MM.1S (cell line): Measurements from ENCODE around the gene RRP7A.
"Not testable (repeated sequence)": the region's sequence is repeated elsewhere in the genome, so short reads cannot be mapped to it uniquely, and the experiment has no call there.

ENCODE experiments used
- DNase-seq: peaks from one replicate; pipeline ENCODE4 v3.0.0-alpha.2; 2015
- H2AFZ ChIP-seq: fragments of 300-600 bp; sonication (generic); 2 replicates; pipeline ENCODE4 v1.6.0; 2016; ENCODE audit warnings: antibody characterized with exemption, low read length
- H3F3A ChIP-seq: fragments of 300-600 bp; sonication (generic); 2 replicates; pipeline ENCODE4 v1.6.1; 2016; ENCODE audit warnings: mild to moderate bottlenecking, antibody characterized with exemption, low read length, moderate library complexity, mixed read lengths; ENCODE audit not compliant: insufficient read depth
- H3K27ac ChIP-seq: fragments of 300-600 bp; sonication (generic); 2 replicates; pipeline ENCODE4 v1.5.1; 2016; ENCODE audit warnings: mild to moderate bottlenecking, low read length
- H3K27me3 ChIP-seq: fragments of 300-600 bp; sonication (generic); replicated peaks from 2 replicates; pipeline ENCODE4 v1.6.0; 2016; ENCODE audit warnings: low read length; ENCODE audit not compliant: insufficient read depth
- H3K36me3 ChIP-seq: fragments of 300-600 bp; sonication (generic); replicated peaks from 2 replicates; pipeline ENCODE4 v1.6.1; 2016; ENCODE audit warnings: mild to moderate bottlenecking, low read length, mixed read lengths; ENCODE audit not compliant: insufficient read depth
- H3K4me1 ChIP-seq: fragments of 300-600 bp; sonication (generic); 2 replicates; pipeline ENCODE4 v1.6.1; 2016; ENCODE audit warnings: low read length, mixed read lengths
- H3K4me2 ChIP-seq: fragments of 300-600 bp; sonication (generic); 2 replicates; pipeline ENCODE4 v1.6.0; 2016; ENCODE audit warnings: low read depth, low read length
- H3K4me3 ChIP-seq: fragments of 300-600 bp; sonication (generic); 2 replicates; pipeline ENCODE4 v1.5.1; 2016; ENCODE audit warnings: low read length, mixed read lengths
- H3K79me2 ChIP-seq: fragments of 300-600 bp; sonication (generic); 2 replicates; pipeline ENCODE4 v1.6.1; 2016; ENCODE audit warnings: mixed run types, low read length, mixed read lengths
- H3K9ac ChIP-seq: fragments of 300-600 bp; sonication (generic); 2 replicates; pipeline ENCODE4 v1.6.1; 2016; ENCODE audit warnings: low read length, mixed read lengths
- H3K9me2 ChIP-seq: fragments of 300-600 bp; sonication (generic); replicated peaks from 2 replicates; pipeline ENCODE4 v1.6.1; 2016; ENCODE audit warnings: mild to moderate bottlenecking, low read length, mixed read lengths; ENCODE audit not compliant: insufficient read depth
- H3K9me3 ChIP-seq: fragments of 300-600 bp; sonication (generic); replicated peaks from 2 replicates; pipeline ENCODE4 v1.6.1; 2016; ENCODE audit warnings: mild to moderate bottlenecking, low read length, mixed read lengths; ENCODE audit not compliant: insufficient read depth
- H4K20me1 ChIP-seq: fragments of 300-600 bp; sonication (generic); 2 replicates; pipeline ENCODE4 v1.6.1; 2016; ENCODE audit warnings: mild to moderate bottlenecking, low read length, moderate library complexity, mixed read lengths; ENCODE audit not compliant: insufficient read depth
- EZH2 ChIP-seq: fragments of 300-600 bp; sonication (generic); optimal IDR thresholded peaks from 2 replicates; pipeline ENCODE3; 2017; ENCODE audit warnings: low read depth, mild to moderate bottlenecking, antibody characterized with exemption, low read length, mixed read lengths
- EZH2phosphoT487 ChIP-seq: fragments of 300-600 bp; sonication (generic); IDR thresholded peaks from 2 replicates; pipeline ENCODE4 v1.6.1; 2018; ENCODE audit warnings: antibody characterized with exemption, low read length
- TF ChIP-seq, protein P1 (sequence below): fragments of 300-600 bp; sonication (generic); IDR thresholded peaks from 2 replicates; pipeline ENCODE4 v1.5.1; 2016; ENCODE audit warnings: antibody characterized with exemption, low read length, mixed read lengths

RRP7A gene

DNA sequence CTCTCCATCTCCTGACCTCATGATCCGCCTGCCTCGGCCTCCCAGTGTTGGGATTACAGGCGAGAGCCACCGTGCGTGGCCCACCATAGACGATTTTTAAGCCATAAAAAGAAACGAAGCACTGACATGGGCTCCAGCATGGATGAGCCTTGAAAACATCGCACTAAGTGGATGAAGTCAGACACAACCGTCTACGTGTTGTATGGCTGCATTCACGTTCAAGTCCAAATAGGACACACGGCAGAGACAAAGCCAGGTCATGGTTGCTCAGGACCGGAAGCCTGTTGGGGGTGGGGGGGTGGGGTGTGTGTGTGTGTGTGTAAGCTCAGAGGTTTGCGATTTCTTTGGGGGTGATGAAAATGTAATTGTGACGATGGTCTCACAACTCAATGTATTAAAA, 10.0 kb downstream of the RRP7A start:
- Histone ChIP-seq H3K4me2 (no peak overlapping the region), H3K79me2 (no peaks in the 10 kb centered on the region), H3K9me3 (no peaks in the 10 kb centered on the region)

DNA sequence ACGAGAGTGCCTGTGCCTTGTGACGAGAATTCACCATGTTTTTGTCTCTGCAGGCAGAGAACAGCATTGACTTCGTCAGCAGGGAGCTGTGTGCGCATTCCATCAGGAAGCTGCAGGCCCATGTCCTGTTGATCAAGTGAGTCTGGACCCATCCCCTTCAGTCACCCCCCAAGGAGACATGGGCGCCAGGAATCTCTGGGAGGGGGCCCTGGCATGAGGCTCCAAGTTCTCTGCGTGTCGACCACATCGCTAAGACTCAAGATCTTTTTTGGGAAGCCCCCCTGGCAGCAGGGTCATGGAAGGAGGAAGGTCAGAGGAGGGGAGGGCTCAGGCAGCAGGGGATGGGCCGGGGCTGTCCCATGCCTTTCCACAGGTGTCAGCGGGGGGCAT, 10.6 kb downstream of the RRP7A start:
- DNase-seq, H3F3A ChIP-seq, H3K4me3 ChIP-seq, H3K4me1 ChIP-seq, H2AFZ ChIP-seq, H3K79me2 ChIP-seq, H3K9me2 ChIP-seq, H3K27ac ChIP-seq, H3K9ac ChIP-seq, H3K4me2 ChIP-seq, H3K9me3 ChIP-seq, H3K36me3 ChIP-seq, H4K20me1 ChIP-seq: not testable (repeated sequence)
- H3K27me3 ChIP-seq = peaks cover 14% of the 10 kb centered on the region

More for the DNA sequence above, 10.0 kb downstream of the RRP7A start:
- Histone ChIP-seq H3K27me3 (peaks cover 14% of the 10 kb centered on the region), H3K27ac (no peak overlapping the region), H3K4me1 (no peaks in the 10 kb centered on the region), H3K36me3 (no peaks in the 10 kb centered on the region), H2AFZ (no peak overlapping the region), H3K4me3 (no peak overlapping the region), H3K9ac (no peak overlapping the region), H3K9me2 (no peaks in the 10 kb centered on the region), H3F3A (no peaks in the 10 kb centered on the region; the same call in 1 of the 2 replicates), H4K20me1 (no peaks in the 10 kb centered on the region)
- TF ChIP-seq EZH2 (no peak), EZH2phosphoT487 (no peak)
- TF ChIP-seq, protein P1, sequence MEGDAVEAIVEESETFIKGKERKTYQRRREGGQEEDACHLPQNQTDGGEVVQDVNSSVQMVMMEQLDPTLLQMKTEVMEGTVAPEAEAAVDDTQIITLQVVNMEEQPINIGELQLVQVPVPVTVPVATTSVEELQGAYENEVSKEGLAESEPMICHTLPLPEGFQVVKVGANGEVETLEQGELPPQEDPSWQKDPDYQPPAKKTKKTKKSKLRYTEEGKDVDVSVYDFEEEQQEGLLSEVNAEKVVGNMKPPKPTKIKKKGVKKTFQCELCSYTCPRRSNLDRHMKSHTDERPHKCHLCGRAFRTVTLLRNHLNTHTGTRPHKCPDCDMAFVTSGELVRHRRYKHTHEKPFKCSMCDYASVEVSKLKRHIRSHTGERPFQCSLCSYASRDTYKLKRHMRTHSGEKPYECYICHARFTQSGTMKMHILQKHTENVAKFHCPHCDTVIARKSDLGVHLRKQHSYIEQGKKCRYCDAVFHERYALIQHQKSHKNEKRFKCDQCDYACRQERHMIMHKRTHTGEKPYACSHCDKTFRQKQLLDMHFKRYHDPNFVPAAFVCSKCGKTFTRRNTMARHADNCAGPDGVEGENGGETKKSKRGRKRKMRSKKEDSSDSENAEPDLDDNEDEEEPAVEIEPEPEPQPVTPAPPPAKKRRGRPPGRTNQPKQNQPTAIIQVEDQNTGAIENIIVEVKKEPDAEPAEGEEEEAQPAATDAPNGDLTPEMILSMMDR = no peak
- DNase-seq = no peak

DNA sequence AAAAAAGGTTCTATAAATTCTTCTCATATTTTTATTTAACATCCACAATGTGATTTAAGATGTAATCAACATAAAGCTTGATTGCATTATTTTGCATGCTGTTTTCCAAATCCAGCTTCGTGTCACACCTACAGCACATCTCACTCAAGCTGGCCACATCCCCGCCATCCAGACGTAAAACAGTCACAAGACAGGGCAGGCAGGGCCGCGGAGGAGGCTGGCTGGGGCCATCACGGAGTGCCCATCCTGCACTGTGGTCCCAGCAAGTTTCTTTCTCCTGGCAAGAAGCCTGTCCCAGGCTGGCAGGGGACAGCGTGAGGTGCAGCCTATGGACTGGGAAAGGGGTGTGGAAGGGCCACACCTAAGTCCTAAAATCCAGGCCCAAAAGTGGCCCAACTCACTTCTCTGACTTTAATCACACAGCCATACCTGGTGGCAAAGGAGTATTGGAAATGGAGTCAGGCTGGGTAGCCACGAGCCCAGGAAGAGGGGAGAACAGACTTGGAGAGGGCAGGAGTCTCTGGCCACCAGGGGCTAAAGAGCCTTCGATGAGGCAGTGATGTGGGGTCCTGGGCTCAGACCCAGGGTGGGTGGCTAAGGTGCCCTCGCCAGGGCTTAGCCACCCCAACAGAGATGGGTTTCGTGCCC, 11.1 kb downstream of the RRP7A start:
- not testable (repeated sequence) for H2AFZ ChIP-seq, H3K27ac ChIP-seq, H3K79me2 ChIP-seq, H3F3A ChIP-seq, H3K4me1 ChIP-seq, H3K9ac ChIP-seq, H3K4me3 ChIP-seq, H3K9me3 ChIP-seq, H3K36me3 ChIP-seq, DNase-seq, H3K4me2 ChIP-seq, H4K20me1 ChIP-seq, H3K9me2 ChIP-seq
- H3K27me3 ChIP-seq = peaks cover 14% of the 10 kb centered on the region

DNA sequence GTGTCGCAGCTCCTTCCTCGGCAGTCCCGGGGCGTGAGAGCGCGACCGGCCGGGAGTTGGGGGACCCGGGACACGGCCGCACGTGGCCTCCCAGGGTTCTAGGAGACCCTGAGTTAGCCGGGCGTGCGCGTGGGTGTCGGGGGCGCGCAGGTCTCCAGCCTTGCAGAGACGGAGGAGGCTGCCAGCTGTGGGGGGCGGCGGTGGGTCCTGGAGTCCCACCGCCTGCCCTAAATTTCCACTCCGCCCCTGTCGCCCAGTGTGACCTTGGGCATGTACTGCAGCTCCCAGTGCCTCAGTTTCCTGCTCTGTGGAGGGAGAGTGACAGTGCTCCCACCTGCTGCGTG, 18.8 kb downstream of the RRP7A start:
- H2AFZ ChIP-seq = no peak overlapping the region
- no peaks in the 10 kb centered on the region for H3K9me2 ChIP-seq
- H3K27me3 ChIP-seq = no peaks in the 10 kb centered on the region; the same call in 1 of the 2 replicates
- no peak overlapping the region for H3K27ac ChIP-seq
- H3K79me2 ChIP-seq = no peaks in the 10 kb centered on the region
- TF ChIP-seq, protein P1 = no peak
- no peak overlapping the region for H3K4me3 ChIP-seq
- H3K9ac ChIP-seq = no peak overlapping the region
- H3K36me3 ChIP-seq = no peaks in the 10 kb centered on the region
- H3F3A ChIP-seq = no peaks in the 10 kb centered on the region
- H3K9me3 ChIP-seq = no peaks in the 10 kb centered on the region
- H3K4me2 ChIP-seq = no peak overlapping the region
- no peak for DNase-seq
- H3K4me1 ChIP-seq = no peaks in the 10 kb centered on the region
- H4K20me1 ChIP-seq = no peaks in the 10 kb centered on the region
